ENCODE measurements around the gene ADAMTS19.

The ADAMTS19 gene

DNA sequence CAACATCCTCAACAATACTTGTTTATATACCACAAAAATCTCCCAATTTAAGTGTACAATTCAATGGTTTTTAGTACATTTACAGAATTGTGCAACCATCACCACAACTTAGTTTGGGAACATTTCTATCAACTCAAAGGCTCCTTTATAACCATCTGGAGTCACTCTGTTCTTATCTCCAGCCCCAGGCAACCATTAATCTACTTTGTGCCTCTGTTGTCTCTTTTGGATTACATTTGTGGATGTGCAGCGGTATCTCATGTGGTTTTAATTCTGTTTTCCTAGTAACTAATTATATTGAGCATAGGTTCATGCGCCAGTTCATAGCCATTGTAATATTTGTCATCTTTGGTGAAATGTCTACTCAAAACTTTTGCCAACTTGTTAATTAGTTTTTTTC is 14.4 kb downstream of the ADAMTS19 start:
- DNase-seq, result no peak
- H3K36me3 ChIP-seq (replicated peaks), result no peaks in the 10 kb centered on the region
- H3K27me3 ChIP-seq (replicated peaks), result no peaks in the 10 kb centered on the region
- TF ChIP-seq, protein P1, sequence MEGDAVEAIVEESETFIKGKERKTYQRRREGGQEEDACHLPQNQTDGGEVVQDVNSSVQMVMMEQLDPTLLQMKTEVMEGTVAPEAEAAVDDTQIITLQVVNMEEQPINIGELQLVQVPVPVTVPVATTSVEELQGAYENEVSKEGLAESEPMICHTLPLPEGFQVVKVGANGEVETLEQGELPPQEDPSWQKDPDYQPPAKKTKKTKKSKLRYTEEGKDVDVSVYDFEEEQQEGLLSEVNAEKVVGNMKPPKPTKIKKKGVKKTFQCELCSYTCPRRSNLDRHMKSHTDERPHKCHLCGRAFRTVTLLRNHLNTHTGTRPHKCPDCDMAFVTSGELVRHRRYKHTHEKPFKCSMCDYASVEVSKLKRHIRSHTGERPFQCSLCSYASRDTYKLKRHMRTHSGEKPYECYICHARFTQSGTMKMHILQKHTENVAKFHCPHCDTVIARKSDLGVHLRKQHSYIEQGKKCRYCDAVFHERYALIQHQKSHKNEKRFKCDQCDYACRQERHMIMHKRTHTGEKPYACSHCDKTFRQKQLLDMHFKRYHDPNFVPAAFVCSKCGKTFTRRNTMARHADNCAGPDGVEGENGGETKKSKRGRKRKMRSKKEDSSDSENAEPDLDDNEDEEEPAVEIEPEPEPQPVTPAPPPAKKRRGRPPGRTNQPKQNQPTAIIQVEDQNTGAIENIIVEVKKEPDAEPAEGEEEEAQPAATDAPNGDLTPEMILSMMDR (IDR thresholded peaks at IDR 0.05; ENCODE audit: low read depth, low read length, missing control alignments), result no peak
- no peak overlapping the region for H3K27ac ChIP-seq
- H3K4me3 ChIP-seq (ENCODE audit: low read depth, low read length), result no peak overlapping the region
- in situ Hi-C loops (cut with HindIII; ENCODE audit: low pct_ligation_motif_present, low sequenced_read_pairs), result no loop called here

DNA sequence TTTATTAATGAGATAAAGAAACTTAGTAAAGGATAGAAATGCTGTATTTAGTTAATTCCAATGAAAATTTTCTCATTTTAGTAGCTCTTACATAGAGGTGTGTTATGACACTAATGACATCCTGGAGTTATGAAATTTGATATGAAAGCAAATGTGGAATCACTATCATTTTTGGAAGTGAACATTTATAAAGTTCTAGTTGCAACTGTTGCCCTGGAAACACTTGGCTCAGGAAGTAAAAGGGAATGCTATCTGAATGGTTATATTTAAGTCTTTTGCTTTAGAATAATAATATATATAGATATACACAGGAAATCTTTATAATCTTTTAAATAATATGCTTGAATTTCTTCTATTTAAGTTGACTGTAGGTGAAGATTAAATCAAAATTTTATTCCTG is 16.7 kb downstream of the ADAMTS19 start:
- no peak for DNase-seq
- H3K27ac ChIP-seq, result no peak overlapping the region
- in situ Hi-C loops (cut with HindIII; ENCODE audit: low pct_ligation_motif_present, low sequenced_read_pairs), result no loop called here
- no peaks in the 10 kb centered on the region for H3K36me3 ChIP-seq (replicated peaks)
- H3K4me3 ChIP-seq (ENCODE audit: low read depth, low read length), result no peak overlapping the region
- TF ChIP-seq, protein P1 (IDR thresholded peaks at IDR 0.05; ENCODE audit: low read depth, low read length, missing control alignments), result no peak
- H3K27me3 ChIP-seq (replicated peaks), result no peaks in the 10 kb centered on the region

DNA sequence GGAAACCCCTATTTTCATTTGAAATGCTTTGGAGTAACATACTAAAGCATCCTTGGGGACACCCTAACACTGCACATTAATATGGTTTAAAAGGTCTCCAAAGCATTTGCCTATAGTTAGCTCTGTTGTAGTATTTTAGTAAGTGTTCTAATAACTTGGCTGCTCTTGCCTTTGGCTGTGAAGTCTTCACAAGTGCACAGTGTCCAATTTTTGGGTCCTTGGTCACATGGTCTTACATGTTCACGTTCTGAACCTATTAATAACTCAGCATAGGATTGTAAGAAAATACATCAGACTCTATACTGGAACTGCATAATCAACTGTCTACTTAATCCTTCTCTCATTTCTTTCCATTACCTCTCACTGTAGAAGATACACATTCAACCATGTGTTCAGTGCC is 17.4 kb downstream of the ADAMTS19 start:
- no peak overlapping the region for H3K4me3 ChIP-seq (ENCODE audit: low read depth, low read length)
- in situ Hi-C loops (cut with HindIII; ENCODE audit: low pct_ligation_motif_present, low sequenced_read_pairs), result no loop called here
- H3K27ac ChIP-seq, result no peak overlapping the region
- H3K36me3 ChIP-seq (replicated peaks), result no peaks in the 10 kb centered on the region
- no peaks in the 10 kb centered on the region for H3K27me3 ChIP-seq (replicated peaks)
- TF ChIP-seq, protein P1 (IDR thresholded peaks at IDR 0.05; ENCODE audit: low read depth, low read length, missing control alignments), result no peak
- DNase-seq, result no peak

DNA sequence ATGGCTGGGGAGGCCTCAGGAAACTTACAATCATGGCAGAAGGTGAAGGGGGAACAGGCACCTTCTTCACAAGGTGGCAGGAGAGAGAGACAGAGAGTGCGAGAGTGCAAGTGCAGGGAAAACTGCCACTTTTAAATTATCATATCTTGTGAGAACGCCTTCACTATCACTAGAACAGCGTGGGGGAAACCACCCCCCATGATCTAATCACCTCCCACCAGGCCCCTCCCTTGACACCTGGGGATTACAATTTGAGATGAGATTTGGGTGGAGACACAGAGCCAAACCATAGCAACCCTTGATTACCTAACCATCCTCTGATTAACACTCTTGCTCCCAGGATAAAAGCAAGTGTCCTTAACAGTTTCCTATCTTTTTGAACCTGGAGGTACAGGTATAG is 21.1 kb downstream of the ADAMTS19 start:
- in situ Hi-C loops (cut with HindIII; ENCODE audit: low pct_ligation_motif_present, low sequenced_read_pairs), result no loop called here

DNA sequence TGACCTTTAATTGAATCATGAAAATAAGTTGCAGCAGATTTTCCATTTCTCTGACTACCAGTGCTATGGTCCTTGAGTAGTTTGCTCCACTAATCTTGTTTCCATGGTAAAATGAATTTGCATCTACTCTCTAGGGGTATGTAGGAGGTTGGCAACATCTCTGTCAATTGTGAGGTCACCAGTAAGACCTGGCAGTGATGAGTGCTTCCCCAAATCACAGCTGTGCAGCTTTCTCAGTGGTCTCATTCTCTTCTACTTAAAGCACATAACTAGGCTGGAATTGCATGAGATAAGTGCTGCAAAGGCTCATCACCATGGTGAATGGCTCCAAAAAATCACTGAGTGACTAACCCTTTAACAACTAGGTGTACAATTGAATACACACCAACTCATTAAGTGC is 36.3 kb downstream of the ADAMTS19 start:
- no peaks in the 10 kb centered on the region for H3K27me3 ChIP-seq (replicated peaks)
- no peaks in the 10 kb centered on the region for H3K36me3 ChIP-seq (replicated peaks)
- H3K4me3 ChIP-seq (ENCODE audit: low read depth, low read length), result no peak overlapping the region
- in situ Hi-C loops (cut with HindIII; ENCODE audit: low pct_ligation_motif_present, low sequenced_read_pairs), result no loop called here
- H3K27ac ChIP-seq, result no peak overlapping the region
- DNase-seq, result no peak
- TF ChIP-seq, protein P1 (IDR thresholded peaks at IDR 0.05; ENCODE audit: low read depth, low read length, missing control alignments), result no peak

More for the DNA sequence above, 21.1 kb downstream of the ADAMTS19 start:
- Histone ChIP-seq H3K27ac (no peak overlapping the region), H3K27me3 (replicated peaks) (no peaks in the 10 kb centered on the region), H3K36me3 (replicated peaks) (no peaks in the 10 kb centered on the region), H3K4me3 (ENCODE audit: low read depth, low read length) (no peak overlapping the region)
- TF ChIP-seq, protein P1 (IDR thresholded peaks at IDR 0.05; ENCODE audit: low read depth, low read length, missing control alignments), result no peak
- DNase-seq, result no peak

DNA sequence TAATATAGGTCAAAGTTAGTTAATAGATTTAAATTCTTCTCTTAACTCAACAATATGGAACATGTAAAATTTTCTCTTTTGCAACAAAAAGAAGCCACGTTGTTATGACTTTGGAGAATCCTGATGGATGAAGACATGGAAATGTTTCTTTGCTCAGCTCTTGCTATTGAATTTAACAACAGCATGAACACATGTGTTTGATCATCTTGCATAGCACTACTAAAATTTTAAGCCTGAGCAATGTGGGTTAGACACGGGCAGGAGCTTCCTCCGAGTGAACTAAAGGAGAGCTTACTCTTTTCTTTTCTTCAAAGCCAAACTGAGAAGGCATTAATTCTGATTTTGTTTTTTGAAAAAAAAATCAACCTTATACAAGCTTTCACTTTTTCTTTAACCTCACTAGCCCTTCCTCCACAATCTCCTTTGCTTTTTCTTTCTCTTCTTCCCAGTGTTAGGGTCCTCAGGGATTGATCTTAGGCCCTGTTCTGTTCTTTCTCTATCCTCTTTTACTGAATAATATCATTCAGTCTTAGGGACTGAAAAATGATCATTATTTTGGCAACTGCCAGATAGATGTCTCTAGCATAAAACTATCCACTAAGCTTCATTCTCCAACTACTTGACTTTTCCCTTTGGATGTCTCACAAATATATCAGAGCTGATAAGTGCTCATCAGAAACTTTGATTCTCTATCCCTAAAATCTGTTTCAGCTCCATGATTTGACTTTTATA is 36.9 kb downstream of the ADAMTS19 start:
- H3K27me3 ChIP-seq (replicated peaks), result no peaks in the 10 kb centered on the region
- no peak for DNase-seq
- TF ChIP-seq, protein P1 (IDR thresholded peaks at IDR 0.05; ENCODE audit: low read depth, low read length, missing control alignments), result no peak
- no peak overlapping the region for H3K4me3 ChIP-seq (ENCODE audit: low read depth, low read length)
- in situ Hi-C loops (cut with HindIII; ENCODE audit: low pct_ligation_motif_present, low sequenced_read_pairs), result no loop called here
- H3K27ac ChIP-seq, result no peak overlapping the region
- no peaks in the 10 kb centered on the region for H3K36me3 ChIP-seq (replicated peaks)
